ENCODE measurements around the gene SERPINA5.

DNA sequence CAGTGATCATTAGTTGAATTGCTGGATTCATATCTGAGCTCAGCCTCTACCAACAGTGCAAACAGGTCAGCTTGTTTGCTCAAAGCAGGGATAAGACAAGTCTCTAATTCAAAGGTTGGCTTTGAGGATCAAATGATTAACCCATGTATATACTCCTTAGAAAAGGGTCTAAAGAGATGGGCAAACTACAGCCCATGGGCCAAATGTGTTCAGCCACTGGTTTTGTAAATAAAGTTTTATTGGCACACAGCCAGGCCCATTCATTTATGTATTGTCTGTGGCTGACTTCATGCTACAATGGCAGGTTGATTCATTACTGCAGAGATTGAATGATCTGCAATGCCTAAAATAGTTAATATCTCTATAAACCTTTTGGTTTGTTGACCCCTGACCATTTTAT is 16.8 kb upstream of the SERPINA5 start:
- TF ChIP-seq, protein P1, sequence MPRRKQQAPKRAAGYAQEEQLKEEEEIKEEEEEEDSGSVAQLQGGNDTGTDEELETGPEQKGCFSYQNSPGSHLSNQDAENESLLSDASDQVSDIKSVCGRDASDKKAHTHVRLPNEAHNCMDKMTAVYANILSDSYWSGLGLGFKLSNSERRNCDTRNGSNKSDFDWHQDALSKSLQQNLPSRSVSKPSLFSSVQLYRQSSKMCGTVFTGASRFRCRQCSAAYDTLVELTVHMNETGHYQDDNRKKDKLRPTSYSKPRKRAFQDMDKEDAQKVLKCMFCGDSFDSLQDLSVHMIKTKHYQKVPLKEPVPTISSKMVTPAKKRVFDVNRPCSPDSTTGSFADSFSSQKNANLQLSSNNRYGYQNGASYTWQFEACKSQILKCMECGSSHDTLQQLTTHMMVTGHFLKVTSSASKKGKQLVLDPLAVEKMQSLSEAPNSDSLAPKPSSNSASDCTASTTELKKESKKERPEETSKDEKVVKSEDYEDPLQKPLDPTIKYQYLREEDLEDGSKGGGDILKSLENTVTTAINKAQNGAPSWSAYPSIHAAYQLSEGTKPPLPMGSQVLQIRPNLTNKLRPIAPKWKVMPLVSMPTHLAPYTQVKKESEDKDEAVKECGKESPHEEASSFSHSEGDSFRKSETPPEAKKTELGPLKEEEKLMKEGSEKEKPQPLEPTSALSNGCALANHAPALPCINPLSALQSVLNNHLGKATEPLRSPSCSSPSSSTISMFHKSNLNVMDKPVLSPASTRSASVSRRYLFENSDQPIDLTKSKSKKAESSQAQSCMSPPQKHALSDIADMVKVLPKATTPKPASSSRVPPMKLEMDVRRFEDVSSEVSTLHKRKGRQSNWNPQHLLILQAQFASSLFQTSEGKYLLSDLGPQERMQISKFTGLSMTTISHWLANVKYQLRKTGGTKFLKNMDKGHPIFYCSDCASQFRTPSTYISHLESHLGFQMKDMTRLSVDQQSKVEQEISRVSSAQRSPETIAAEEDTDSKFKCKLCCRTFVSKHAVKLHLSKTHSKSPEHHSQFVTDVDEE (CRISPR knock-in tag; IDR thresholded peaks at IDR 0.05) = no peak
- TF ChIP-seq ARNTL (CRISPR knock-in tag; IDR thresholded peaks at IDR 0.05; ENCODE audit: borderline replicate concordance, low read depth) = no peak
- TF ChIP-seq GLIS3 (CRISPR knock-in tag; IDR thresholded peaks at IDR 0.05) = no peak
- no peak for TF ChIP-seq ZFP30 (CRISPR knock-in tag; IDR thresholded peaks at IDR 0.05)
- TF ChIP-seq, protein P2, sequence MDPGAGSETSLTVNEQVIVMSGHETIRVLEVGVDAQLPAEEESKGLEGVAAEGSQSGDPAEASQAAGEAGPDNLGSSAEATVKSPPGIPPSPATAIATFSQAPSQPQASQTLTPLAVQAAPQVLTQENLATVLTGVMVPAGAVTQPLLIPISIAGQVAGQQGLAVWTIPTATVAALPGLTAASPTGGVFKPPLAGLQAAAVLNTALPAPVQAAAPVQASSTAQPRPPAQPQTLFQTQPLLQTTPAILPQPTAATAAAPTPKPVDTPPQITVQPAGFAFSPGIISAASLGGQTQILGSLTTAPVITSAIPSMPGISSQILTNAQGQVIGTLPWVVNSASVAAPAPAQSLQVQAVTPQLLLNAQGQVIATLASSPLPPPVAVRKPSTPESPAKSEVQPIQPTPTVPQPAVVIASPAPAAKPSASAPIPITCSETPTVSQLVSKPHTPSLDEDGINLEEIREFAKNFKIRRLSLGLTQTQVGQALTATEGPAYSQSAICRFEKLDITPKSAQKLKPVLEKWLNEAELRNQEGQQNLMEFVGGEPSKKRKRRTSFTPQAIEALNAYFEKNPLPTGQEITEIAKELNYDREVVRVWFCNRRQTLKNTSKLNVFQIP (CRISPR knock-in tag; IDR thresholded peaks at IDR 0.05; ENCODE audit: borderline replicate concordance, low read depth) = no peak
- no peak for TF ChIP-seq BACH2 (CRISPR knock-in tag; IDR thresholded peaks at IDR 0.05; ENCODE audit: borderline replicate concordance)
- TF ChIP-seq TCF4 (CRISPR knock-in tag; IDR thresholded peaks at IDR 0.05; ENCODE audit: borderline replicate concordance) = no peak
- no peak for TF ChIP-seq ISL1 (CRISPR knock-in tag; IDR thresholded peaks at IDR 0.05)
- TF ChIP-seq RARB (CRISPR knock-in tag; IDR thresholded peaks at IDR 0.05) = no peak
